Activated CD8-positive, alpha-beta memory T cell treated with anti-CD3 and anti-CD28 coated beads, Interleukin-2, amount 50 U/mL, for 1 hour (primary cell): Measurements from ENCODE around the gene WHAMM.
"Not testable (repeated sequence)": the region's sequence is repeated elsewhere in the genome, so short reads cannot be mapped to it uniquely, and the experiment has no call there.

Experiments used
- DNase-seq: peaks from one replicate; pipeline ENCODE4 v3.0.0-alpha.2; 2020; ENCODE audit errors: extremely low read depth

Gene WHAMM

GRCh38 chr15:82865981-82866380 is 56.6 kb downstream of the WHAMM start:
- DNase-seq, result not testable (repeated sequence)

DNA sequence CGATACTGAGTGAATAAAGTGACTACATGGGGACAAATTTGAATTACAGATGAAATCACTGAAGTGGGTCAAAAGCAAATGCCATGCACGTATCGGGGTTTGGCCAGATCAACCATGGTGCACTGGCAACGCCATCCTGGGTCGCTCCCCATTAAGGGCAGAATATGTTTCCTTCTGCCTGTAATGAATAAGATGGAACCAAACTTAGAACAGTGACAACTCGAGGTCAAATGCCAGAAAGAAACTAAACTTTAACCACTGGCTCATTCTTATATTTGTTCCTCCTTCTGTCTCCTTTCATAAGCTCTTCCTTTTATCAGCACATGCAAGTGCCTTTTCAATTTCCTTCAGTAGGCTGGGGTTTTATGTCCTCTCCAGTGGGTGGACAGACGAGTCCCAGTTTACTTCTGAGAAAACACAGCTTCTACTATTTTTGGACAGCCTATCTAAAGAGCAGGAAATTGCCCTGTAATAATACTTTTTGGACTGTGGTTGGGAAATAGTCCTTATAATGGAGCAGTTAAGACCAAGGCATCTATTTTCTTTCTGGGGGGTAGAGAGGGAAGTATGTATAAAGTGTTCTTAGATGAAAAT is 61.4 kb downstream of the WHAMM start:
- no peak for DNase-seq

GRCh38 chr15:82871358-82871757 is 61.9 kb downstream of the WHAMM start:
- DNase-seq, result no peak

- no peak for DNase-seq
Measured at GRCh38 chr15:82871832-82872484, 62.5 kb downstream of the WHAMM start.

- DNase-seq, result no peak
Measured at GRCh38 chr15:82873000-82873680, 63.7 kb downstream of the WHAMM start.

- DNase-seq, result no peak
Measured at GRCh38 chr15:82874267-82874666, 64.8 kb downstream of the WHAMM start.

- DNase-seq, result no peak
Measured at GRCh38 chr15:82874961-82875360, 65.5 kb downstream of the WHAMM start.

- no peak for DNase-seq
Measured at GRCh38 chr15:82875411-82876003, 66.1 kb downstream of the WHAMM start.

DNA sequence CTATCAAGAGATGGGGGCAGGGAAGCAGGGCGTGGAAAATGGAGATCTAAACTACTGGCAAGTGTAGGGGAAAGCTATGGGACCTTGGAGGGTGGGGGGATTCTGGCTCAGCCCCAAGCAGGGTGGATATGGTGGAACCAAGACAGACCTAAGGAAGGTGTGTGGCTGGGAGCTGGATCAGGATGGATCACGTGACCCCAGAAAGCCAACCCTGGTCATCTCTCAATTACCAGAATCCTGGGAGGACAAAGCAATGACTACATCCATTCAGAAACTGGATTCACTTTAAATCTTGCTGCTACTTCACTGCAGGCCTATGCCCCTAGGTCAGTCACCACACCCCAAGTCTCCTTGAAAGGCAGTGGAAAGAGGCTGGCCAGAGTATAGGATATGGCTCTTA is 68.4 kb downstream of the WHAMM start:
- no peak for DNase-seq

DNA sequence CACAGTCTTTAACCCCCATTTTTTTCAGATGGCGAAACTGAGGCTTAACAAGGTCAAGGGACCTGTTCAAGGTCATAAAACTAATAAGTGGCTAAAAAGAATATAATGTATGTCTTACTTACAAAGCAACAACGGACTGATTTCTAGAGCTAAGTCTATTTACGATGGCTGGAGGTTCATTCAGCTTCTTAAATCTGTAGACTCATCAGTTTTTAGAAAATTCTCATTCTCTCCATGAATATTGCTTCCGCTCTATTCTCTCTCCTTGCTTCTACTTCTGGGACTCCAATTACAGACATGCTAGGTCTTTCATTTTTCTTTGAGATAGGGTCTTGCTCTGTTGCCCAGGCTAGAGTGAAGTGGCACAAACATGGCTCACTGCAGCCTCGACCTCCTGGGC is 68.9 kb downstream of the WHAMM start:
- no peak for DNase-seq

DNA sequence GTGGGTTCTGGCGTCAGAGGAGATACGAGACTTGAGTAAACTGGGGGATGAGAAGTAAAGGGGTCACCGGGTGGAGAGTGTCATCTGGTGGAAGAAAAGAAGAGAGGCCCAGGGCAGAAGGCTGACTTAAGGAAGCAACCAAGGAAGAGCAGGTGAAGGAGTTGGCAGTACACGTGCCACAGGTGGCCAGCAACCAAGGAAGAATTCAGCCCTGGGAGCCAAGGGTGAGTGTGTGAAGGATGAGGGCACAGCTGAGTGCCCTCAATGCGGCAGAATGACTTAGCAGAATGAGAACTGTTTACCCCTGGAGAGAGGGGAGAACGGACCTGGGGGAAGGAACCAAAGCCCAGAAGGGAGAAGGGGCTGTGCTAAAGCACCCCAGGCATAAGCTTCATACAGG is 71.3 kb downstream of the WHAMM start:
- DNase-seq, result no peak

- DNase-seq, result no peak
Measured at GRCh38 chr15:82881747-82882146, 72.3 kb downstream of the WHAMM start.

- no peak for DNase-seq
Measured at GRCh38 chr15:82882273-82882928, 73.0 kb downstream of the WHAMM start.
